Activated CD8-positive, alpha-beta memory T cell treated with anti-CD3 and anti-CD28 coated beads, Interleukin-2, amount 50 U/mL, for 48 hours (primary cell): Measurements from ENCODE around the gene DNAJB9.

Source experiments
- DNase-seq: peaks from one replicate; pipeline ENCODE4 v3.0.0-alpha.2; 2020

Gene DNAJB9

DNA sequence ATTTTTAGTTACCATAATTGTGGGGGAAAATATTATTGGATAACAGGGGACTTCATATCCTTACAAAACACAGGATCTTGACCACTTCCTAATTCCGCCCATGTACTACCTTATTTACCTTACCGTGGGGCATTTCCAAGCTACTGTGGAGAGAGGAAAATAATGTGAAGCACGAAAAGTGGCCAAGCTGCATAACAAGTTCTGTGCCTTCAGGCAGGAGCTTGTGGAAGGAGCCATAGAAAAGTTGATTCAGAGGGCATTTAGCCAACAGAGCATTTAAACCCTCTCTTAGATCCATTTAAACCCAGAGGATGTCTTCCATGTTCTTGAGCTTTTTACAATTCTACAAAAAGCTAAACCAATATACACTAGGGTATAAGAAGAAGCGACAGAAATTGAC, 41.6 kb downstream of the DNAJB9 start:
- DNase-seq = no peak

GRCh38 chr7:108613147-108613948, 43.7 kb downstream of the DNAJB9 start:
- DNase-seq = no peak

DNA sequence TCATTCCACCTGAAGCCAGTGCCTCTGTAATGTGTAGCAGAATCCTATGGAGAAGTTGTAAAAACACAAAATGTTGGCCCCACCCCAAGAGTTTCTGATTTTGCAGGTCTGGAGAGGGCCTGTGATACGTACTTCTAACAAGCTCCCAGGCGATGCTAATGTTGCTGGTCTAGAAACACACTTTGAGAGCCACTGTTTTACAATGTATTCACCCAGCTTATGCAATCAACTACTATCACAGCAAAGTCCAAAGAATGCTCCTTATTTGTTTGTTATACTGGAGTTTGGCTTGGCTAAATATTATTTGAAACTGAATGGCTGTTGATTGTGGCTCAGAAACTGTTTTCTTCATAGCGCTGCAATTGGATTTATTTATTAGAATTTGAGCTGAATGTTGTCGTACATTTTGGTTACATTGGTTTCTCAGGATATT, 44.3 kb downstream of the DNAJB9 start:
- DNase-seq = no peak

DNA sequence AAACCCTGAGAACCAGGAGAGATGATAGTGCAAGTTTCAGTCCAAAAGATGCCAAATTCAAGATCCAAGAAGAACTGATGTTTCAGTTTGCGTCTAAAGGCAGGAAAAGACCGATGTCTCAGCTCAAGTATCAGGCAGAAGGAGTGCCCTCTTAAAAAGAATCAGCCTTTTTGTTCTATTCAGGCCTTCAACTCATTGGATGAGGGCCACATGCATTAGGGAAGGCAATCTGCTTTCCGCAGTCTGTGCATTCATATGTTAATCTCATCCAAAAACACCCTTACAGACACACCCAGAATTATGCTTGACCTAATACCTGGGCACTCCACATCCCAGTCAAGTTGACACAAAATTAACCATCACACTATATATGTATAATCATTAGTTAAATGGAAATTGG, 45.2 kb downstream of the DNAJB9 start:
- no peak for DNase-seq

GRCh38 chr7:108618056-108618455, 48.4 kb downstream of the DNAJB9 start:
- DNase-seq = no peak

DNA sequence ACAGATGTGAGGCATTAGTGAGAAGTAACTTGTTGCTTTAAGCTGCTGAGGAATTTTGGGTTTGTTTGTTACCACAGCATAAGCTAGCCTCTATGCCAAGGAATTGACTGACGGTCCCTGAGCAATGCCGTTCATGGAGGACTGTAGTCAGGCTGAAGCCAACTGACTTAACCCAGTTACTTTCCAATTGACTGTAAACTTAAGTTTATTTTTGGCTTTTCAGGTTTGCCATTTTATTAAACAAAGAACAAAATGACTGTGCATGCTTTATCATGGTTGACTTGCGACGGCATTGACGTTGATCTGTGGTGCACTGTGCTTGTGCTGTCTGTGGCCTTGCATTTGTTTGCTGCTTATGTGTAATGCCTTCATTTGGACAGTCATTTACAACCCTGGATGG, 53.5 kb downstream of the DNAJB9 start:
- DNase-seq = no peak
